ENCODE results near the gene C10orf53.

- TF ChIP-seq GATA2 (IDR thresholded peaks at IDR 0.05; ENCODE audit: low read depth, low read length) (no peak), GATA3 (IDR thresholded peaks at IDR 0.05; ENCODE audit: low read depth, low read length) (no peak)
Measured at GRCh38 chr10:49710966-49711365, 31.5 kb downstream of the C10orf53 start.

Data from SH-SY5Y (cell line).